Measurements from ENCODE around the gene ZNF174. TPM values are rescaled to one million over a fixed set of nuclear protein-coding genes. Genes with fewer than 3 reads are reported as not detected.

Gene ZNF174
- total and polyA plus RNA-seq, 9 donors: 6.1 to 9.5 (median 7.9) TPM

Other genes with a start within 250 kb of the ZNF174 start
- gene OR1F1, start 213.0 kb upstream of the ZNF174 start, total RNA-seq: not detected
- gene OR1F1, start 213.0 kb upstream of the ZNF174 start, polyA plus RNA-seq (ENCODE audit: insufficient read depth in 1 of 8, insufficient read length in 8 of 8, low replicate concordance in 1 of 8): not detected
- gene ZNF200, start 166.1 kb upstream of the ZNF174 start, total RNA-seq: 8.4 TPM
- gene ZNF200, start 166.1 kb upstream of the ZNF174 start, polyA plus RNA-seq (ENCODE audit: insufficient read depth in 1 of 8, insufficient read length in 8 of 8, low replicate concordance in 1 of 8): 1 to 10 TPM; 5.3 to 7.7 (median 6.4) TPM
- 0.27 TPM for gene MEFV, start 144.6 kb upstream of the ZNF174 start, total RNA-seq
- under 1 TPM; 0.20 to 0.45 (median 0.31) TPM for gene MEFV, start 144.6 kb upstream of the ZNF174 start, polyA plus RNA-seq (ENCODE audit: insufficient read depth in 1 of 8, insufficient read length in 8 of 8, low replicate concordance in 1 of 8)
- 34.9 TPM for gene ZNF263, start 117.7 kb upstream of the ZNF174 start, total RNA-seq
- 10 to 100 TPM; 23.3 to 30.3 (median 27.4) TPM for gene ZNF263, start 117.7 kb upstream of the ZNF174 start, polyA plus RNA-seq (ENCODE audit: insufficient read depth in 1 of 8, insufficient read length in 8 of 8, low replicate concordance in 1 of 8)
- 11.0 TPM for gene TIGD7, start 95.8 kb upstream of the ZNF174 start, total RNA-seq
- gene TIGD7, start 95.8 kb upstream of the ZNF174 start, polyA plus RNA-seq (ENCODE audit: insufficient read depth in 1 of 8, insufficient read length in 8 of 8, low replicate concordance in 1 of 8): 10 to 100 TPM in 1 of 8 donors, 1 to 10 TPM in 7; 5.5 to 10.4 (median 7.4) TPM
- 31.0 TPM for gene ZNF75A, start 95.7 kb upstream of the ZNF174 start, total RNA-seq
- 10 to 100 TPM; 20.3 to 33.1 (median 23.6) TPM for gene ZNF75A, start 95.7 kb upstream of the ZNF174 start, polyA plus RNA-seq (ENCODE audit: insufficient read depth in 1 of 8, insufficient read length in 8 of 8, low replicate concordance in 1 of 8)
- gene OR2C1, start 45.3 kb upstream of the ZNF174 start, total RNA-seq: 0.35 TPM
- gene OR2C1, start 45.3 kb upstream of the ZNF174 start, polyA plus RNA-seq (ENCODE audit: insufficient read depth in 1 of 8, insufficient read length in 8 of 8, low replicate concordance in 1 of 8): under 1 TPM in 6 of 8 donors, not detected in 2; 0.11 to 0.21 (median 0.18) TPM
- 10.8 TPM for gene ZSCAN32, start 211 bp upstream of the ZNF174 start, total RNA-seq
- gene ZSCAN32, start 211 bp upstream of the ZNF174 start, polyA plus RNA-seq (ENCODE audit: insufficient read depth in 1 of 8, insufficient read length in 8 of 8, low replicate concordance in 1 of 8): 10 to 100 TPM in 4 of 8 donors, 1 to 10 TPM in 4; 7.0 to 11.1 (median 9.8) TPM
- 2.3 TPM for gene ZNF597, start 42.3 kb downstream of the ZNF174 start, total RNA-seq
- 1 to 10 TPM; 1.6 to 2.4 (median 1.9) TPM for gene ZNF597, start 42.3 kb downstream of the ZNF174 start, polyA plus RNA-seq (ENCODE audit: insufficient read depth in 1 of 8, insufficient read length in 8 of 8, low replicate concordance in 1 of 8)
- gene NAA60, start 42.5 kb downstream of the ZNF174 start, total RNA-seq: 8.2 TPM
- 10 to 100 TPM; 26.6 to 37.8 (median 32.4) TPM for gene NAA60, start 42.5 kb downstream of the ZNF174 start, polyA plus RNA-seq (ENCODE audit: insufficient read depth in 1 of 8, insufficient read length in 8 of 8, low replicate concordance in 1 of 8)
- not detected for gene C16orf90, start 94.3 kb downstream of the ZNF174 start, total RNA-seq
- not detected for gene C16orf90, start 94.3 kb downstream of the ZNF174 start, polyA plus RNA-seq (ENCODE audit: insufficient read depth in 1 of 8, insufficient read length in 8 of 8, low replicate concordance in 1 of 8)
- gene CLUAP1, start 99.8 kb downstream of the ZNF174 start, total RNA-seq: 18.8 TPM
- gene CLUAP1, start 99.8 kb downstream of the ZNF174 start, polyA plus RNA-seq (ENCODE audit: insufficient read depth in 1 of 8, insufficient read length in 8 of 8, low replicate concordance in 1 of 8): 10 to 100 TPM; 12.3 to 21.7 (median 18.8) TPM
- 0.58 TPM for gene NLRC3, start 176.2 kb downstream of the ZNF174 start, total RNA-seq
- 1 to 10 TPM in 4 of 8 donors, under 1 TPM in 4; 0.90 to 1.2 (median 1.0) TPM for gene NLRC3, start 176.2 kb downstream of the ZNF174 start, polyA plus RNA-seq (ENCODE audit: insufficient read depth in 1 of 8, insufficient read length in 8 of 8, low replicate concordance in 1 of 8)
- 3.2 TPM for gene SLX4, start 210.4 kb downstream of the ZNF174 start, total RNA-seq
- 1 to 10 TPM; 3.6 to 5.8 (median 4.5) TPM for gene SLX4, start 210.4 kb downstream of the ZNF174 start, polyA plus RNA-seq (ENCODE audit: insufficient read depth in 1 of 8, insufficient read length in 8 of 8, low replicate concordance in 1 of 8)

Data from muscle of leg (tissue), 9 donors.